ENCODE measurements around the gene ALG13.
A peak's percentile ranks its signal among the peaks of the same experiment; 100 is the strongest.
"Not testable (repeated sequence)": the region's sequence is repeated elsewhere in the genome, so short reads cannot be mapped to it uniquely, and the experiment has no call there.

Gene ALG13

DNA sequence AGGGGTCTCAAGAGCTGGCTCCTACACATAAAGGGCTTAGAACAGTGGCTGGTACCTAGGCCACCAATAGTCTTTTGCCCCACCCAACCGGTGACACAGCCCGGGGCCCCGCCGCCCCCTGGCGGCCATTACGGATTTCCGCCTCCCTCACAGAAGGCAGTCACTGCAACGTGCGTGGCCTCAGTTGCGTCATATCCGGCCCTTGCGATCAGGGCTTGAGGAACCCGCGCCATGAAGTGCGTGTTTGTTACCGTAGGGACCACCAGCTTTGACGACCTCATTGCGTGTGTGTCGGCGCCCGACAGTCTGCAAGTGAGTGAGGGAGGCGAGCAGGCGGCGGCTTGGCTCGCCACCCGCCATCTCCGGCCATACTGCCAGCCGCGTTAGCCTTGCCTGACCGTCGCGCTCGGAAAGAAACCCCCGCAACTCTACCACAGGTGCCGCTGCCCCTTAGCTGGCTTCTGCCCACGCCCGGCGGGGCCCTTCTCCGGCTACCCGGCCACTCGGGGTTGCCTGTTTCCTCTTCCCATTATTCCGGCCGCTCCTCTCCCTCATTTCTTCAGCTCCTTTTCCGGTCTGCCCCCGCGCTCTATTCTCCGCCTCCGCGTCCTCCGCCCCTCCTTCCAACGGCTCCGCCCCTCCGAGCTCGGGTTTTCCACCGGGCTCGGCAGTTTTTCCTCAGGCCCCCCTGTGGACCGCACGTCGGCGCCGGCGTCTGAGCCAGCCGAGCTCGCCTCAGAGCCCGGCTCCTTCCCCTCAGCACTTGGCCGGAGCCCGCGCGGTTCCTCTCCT lies at the start of gene ALG13:
Gene ALG13 (plus strand): TSS at position 183 of the 792 bp plus-strand sequence. CDS start 49 bp downstream, at position 232.
- DNase-seq: peak; percentile 1 to 86 (median 68)

DNA sequence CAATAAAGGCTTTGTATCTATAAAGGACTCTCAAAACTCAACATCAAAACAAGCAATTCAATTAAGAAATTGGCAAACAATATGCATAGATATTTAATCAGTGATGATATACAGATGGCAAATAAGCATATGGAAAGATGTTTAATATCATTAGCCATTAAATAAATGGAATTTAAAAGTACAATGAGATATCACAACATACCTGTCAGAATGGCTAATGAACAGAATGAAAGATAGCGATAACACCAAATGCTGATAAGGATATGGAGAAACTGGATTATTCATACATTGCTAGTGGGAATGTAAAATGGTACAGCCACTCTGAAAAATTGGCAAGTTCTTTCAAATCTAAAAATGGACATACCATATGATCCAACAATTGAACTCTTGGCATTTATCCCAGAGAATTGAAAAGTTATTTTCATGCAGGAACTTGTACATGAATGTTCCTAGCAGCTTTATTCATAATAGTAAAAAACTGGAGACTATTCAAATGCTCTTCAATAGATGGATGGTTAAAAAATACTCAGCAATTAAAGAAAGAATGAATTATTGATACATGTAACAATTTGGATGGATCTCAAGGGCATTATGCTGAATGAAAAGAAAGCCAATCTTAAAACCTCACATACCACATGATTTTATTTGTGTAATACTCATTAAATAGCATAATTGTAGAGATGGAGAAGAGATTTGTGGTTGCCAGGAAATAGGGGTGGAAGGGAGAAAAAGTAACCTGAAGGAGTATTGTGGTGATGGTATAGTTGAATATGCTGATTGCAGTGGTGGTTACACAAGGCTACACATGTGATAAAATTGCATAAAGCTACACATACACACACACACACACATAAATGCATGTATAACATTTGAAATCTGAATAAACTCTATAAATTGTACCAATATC lies 45.9 kb upstream of the ALG13 start:
- DNase-seq: no peak

DNA sequence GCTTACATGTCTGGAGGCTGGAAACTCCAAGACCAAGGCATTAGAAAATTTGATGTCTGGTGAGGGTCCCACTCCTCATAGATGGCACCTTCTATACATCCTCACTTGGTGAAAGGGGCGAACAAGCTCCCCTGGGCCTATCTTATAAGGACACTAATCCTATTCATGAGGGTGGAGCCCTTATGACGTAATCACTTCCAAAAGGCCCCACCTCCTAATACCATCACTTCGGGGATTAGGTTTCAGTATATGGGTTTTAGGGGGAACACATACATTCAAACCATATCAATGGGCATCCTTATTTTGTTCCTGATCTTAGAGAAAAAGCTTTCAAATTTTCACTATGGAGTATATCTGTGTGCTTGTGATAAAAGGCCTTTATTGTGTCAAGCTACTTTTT lies 39.0 kb upstream of the ALG13 start:
- no peak for DNase-seq

DNA sequence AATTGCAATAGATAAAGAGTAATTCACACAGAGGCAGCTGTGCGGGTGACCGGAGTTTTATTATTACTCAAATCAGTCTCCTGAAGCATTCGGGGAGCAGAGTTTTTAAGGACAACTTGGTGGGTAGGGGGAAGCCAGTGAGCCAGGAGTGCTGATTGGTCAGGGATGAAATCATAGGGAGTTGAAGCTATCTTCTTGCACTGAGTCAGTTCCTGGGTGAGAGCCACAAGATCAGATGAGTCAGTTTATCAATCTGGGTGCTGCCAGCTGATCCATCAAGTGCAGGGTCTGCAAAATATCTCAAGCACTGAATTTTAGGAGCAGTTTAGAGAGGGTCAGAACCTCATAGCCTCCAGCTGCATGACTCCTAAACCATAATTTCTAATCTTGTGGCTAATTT lies 35.8 kb upstream of the ALG13 start:
- DNase-seq: not testable (repeated sequence)

DNA sequence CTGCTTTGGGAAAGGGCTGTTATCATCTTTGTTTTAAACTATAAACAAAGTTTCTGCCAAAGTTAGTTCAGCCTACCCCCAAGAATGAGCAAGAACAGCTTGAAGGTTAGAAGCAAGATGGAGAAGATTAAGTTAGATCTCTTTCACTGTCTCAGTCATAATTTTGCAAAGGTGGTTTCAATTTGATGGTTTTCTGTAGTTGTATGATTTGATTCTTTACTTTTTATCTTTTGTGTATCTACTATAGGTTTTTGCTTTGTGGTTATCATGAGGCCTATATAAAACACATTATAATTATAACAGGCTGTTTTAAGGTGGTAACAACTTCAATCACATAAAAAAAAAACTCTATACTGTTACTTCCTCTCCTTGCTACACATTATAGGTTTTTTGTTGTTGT lies 35.4 kb upstream of the ALG13 start:
- no peak for DNase-seq

DNA sequence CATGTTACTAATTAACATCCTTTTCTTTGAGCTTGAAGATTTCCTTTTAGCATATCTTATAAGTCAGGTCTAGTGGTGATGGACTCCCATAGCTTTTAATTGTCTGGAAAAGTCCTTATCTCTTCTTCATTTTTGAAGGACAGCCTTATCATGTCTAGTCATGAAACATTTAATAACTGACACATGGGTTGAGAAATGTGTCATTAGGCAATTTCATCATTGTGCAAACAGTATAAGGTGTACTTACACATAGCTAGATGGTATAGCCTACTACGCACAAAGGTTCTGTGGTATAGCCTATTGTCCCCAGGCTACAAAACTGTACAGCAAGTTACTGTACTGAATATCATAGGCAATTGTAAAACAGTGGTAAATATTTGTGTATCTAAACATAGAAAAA lies 34.5 kb upstream of the ALG13 start:
- no peak for DNase-seq

DNA sequence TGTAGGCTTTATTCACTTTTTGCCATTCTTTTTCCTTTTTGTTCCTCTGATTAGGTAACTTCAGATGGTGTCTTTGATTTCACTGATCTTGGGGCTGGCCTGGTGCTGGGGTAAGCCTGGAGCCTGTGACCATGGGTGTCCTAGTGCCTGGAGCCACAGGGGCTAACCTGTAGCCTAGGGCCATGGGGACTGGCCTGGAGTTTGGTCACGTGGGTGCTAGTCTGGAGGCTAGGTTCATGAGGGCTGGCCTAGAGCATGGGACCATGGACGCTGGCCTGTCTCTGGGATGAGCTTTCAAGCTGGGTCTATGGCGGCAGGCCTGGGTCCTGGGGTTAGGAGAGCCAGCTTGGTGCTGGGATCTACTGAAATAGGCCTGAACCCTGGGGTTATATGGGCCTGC lies 32.2 kb upstream of the ALG13 start:
- no peak for DNase-seq

DNA sequence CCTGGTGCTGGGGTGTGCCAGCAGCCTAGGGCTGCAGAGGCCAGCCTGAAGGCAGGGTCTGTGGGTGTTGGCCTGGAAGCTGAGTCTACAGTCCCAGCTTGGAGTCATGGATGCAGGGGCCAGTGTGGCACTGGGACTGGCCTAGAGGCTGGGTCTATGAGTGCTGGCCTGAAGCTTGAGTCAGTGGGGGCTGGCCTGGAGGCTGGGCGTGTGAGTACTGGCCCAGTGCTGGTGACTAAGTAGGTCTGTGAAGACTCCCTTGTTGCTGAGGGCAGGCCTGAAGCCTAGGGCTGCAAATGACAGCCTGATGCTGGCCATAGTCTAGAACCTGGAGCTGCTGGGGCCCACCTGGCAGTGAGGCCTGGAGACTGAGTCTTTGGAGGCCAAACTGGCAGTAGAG lies 31.3 kb upstream of the ALG13 start:
- DNase-seq: no peak

DNA sequence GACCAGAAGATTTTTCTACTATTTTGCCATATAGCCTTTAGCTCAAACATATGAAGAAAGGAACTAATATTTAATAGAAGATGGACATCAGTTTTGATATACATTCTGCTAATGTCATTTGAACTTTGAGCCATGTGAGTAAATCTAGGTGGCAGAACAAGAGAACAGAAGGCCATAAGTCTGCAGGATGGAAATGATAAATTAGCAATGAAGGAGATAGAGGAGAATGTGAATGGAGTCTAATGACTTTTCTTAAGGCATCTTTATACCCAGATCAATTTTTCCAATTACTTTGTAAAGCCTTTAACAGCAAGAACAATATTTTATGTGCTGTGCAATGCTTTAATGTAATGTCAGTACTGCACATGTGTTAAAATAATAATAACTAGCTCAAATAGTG lies 30.1 kb upstream of the ALG13 start:
- no peak for DNase-seq

DNA sequence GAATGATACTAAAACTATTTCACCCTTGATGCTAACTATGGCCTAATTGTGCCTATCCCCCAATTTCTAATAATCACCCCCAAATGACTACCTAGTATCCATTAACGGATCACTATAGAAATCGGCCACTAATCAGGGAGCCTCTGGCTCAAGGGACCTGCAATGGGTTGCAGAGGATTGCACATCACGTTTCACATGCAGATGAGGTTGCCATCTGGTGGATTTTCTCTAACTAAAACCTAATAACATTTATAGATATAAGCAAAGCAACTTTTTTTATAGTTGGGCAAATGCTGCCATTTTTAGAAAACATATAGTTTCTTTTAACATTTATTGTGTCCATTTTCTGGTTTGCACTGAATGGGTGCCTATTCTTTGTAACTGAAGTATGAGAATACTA lies 28.3 kb upstream of the ALG13 start:
- no peak for DNase-seq

DNA sequence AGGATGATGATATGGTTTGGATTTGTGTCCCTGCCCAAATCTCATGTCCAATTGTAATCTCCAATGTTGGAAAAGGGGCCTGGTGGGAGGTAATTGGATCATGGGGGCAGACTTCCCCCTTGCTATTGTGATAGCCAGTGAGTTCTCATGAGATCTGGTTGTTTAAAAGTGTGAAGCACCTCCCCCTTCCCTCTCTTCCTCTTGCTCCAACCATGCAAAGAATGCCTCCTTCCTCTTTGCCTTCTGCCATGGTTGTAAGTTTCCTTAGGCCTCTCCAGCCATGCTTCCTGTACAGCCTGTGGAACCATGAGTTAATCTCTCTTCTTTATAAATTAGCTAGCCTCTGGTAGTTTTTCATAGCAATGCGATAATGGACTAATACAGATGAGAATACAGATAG lies 19.7 kb upstream of the ALG13 start:
- no peak for DNase-seq

DNA sequence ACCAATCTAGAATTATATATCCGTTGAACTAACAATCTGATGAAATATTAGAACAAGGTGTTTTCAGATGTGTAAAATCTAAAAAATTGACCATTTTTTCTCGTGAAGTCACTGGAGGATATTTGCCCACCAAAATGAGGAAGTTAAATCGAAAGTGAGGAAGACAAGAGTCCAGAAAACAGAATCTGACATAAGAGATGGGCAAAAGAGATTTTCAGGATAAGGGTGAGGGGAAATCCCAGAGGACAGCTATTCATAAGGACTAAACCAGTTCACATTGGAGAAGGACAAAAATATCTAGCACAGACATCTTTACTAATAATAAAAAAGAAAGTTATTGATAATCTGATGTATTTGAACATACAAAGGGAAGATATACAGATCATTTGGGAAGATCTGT lies 18.7 kb upstream of the ALG13 start:
- DNase-seq: no peak

DNA sequence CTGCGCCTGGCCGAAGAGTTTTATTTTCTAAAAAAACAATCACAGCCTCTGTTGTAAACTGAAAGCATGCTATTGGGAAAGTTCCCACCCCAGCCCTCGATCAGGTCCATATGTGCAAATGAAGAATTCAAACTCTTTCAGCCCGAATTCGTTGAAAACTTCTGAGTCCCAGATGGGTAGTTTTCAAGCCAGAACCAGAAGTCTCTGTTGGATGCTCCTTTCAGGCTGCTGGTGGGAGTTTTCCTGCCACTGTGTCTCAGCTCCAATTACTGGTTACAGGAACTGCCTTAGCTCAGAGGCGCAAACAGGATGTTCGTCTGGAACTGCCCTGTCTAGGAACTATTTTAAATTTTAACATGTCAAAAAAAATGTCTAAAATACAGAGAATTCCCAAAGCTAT lies 9.3 kb upstream of the ALG13 start:
- DNase-seq: no peak

DNA sequence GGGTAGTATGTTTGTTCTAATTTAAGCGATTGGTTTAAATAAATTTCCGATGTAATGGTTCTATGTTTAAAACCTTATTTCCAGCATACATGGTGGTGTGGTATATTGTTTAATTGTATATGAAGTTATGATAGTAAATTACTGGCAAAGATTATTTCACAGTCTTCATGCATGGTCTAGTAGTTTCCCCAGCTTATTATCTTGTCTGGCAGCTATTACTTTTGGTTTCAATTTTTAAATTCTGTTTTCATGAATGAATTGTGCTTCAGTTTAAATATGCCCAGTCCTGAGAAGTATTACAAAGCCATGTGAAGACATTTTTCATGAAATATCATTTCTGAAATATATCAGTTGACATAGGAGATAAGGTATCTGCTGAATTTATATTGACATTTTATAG lies 6.3 kb downstream of the ALG13 start:
- no peak for DNase-seq

DNA sequence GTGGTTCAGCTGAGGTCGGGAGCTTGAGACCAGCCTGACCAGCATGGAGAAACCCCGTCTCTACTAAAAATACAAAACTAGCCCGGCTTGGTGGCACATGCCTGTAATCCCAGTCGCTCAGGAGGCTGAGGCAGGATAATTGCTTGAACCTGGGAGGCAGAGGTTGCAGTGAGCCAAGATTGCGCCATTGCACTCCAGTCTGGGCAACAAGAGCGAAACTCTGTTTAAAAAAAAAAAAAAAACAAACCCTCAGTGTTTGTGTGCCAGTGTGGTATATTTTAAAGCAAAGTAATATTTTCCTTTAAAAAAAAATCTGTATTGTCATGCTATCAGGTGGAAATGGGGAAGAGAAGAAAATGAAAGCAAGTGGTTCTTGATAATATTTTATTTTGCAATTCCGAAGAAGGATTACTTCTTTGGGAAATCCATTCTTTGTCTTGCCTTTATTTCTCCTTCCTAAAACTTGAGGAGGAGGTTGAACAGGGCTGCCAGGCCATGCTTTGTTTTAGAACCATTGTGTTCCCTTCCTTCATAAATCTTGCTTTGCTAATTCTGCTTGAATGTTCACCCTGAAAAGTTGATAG lies 14.4 kb downstream of the ALG13 start:
- DNase-seq: no peak

DNA sequence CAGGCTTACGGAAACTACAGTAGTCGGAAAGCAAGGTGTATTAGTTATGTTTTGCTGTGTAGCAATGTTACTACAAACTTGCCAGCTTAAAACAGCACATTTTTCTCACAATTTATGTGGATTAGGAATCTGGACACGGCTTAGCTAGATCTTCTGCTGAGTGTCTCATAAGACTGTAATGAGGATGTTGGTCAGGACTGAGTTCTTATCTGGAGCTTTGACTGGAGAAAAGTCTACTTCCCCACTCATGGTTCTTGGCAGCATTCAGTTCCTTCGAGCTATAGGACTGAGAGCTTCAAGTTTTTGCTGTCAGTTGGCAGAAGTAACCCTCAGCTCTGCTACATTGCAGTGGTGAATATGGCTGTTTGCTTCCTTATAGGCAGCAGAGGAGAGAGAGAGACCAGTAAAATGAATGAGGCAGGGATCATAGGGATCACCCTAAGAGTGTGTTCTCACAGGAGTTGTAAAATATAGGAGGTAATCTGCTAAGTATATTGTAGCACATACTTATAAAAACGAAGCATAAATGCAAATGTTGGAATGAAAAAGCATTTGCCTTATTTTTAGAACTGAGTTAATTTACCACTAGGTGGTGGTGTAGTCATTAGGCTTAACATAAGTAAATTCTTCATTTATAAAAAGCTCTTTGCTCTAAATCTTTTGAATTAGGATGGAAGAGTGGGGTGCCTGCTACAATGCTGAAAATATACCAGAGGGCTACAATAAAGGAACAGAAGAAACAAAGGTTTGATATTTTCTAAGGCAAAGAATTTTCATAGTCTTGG lies 38.6 kb downstream of the ALG13 start:
- DNase-seq: no peak

DNA sequence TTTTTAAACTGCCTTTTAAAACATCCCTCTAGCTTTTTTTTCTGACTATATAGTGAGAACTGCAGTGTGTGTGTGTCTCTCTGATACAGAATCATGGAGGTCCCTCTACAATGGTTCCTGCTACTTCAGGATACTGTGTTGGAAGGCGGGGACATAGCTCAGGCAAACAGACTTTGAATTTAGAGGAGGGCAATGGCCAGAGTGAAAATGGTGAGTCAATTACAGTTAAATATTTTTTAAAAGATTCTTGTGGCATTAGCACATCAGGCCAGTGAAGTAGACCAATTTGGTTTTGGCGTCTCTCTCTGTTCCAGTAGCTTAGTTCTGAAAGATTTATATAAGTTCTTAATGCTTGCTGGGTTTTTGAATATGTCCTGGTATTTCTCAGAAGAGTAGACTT lies 47.1 kb downstream of the ALG13 start:
- no peak for DNase-seq

DNA sequence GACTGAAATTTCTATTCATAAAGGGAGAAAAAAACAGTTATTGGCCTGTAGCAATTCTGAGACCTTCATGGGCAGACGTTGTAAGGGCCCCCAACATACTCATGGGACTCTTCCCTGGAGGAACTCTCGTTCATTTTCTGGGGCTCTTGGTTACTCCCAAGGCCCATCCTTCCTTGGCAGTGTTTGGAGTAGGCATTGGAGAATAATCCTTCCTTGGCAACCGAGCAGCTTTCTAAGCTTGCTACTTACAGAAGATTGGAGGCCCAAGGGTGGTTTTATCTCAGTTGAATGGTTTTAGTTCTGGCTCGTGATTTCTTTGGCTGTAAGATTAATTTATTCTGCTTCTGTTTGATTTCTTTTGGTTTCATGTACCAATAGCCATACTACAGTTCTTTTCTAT lies 50.4 kb downstream of the ALG13 start:
- no peak for DNase-seq

DNA sequence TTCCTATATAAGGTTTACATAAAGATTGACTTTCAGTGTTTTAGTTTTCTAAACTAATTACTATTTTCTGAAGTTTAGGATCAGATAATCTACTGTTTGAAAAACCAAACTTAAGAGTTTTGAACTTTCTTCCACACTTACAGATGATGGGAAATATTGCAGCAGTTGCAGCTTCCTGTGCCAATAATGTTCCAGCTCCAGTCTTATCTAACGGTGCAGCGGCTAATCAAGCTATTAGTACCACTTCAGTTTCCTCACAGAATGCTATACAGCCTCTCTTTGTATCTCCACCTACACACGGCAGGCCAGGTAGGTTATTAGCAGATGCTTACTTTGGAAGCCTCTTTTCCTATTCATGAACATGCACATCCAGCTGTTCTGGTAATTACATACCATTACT lies 55.6 kb downstream of the ALG13 start:
- no peak for DNase-seq

DNA sequence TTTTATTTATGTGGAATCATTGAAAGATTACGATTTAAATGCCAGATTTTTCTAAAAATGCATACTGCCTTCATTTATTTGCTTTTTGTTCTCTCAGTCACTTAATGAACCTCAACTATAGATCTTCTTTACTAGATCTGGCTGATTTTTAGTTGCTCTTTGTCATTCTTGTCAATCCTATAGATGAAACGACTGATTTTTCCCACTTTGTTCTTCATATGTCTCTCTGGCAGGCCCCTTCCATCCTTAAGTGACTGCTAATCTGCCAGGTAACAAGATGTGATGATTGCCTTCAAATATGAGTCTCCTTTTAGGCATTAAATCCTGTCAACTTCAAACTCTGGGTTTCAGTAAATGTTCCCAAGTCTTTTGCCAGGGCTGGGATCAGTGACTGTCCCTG lies 61.0 kb downstream of the ALG13 start:
- DNase-seq: no peak

DNA sequence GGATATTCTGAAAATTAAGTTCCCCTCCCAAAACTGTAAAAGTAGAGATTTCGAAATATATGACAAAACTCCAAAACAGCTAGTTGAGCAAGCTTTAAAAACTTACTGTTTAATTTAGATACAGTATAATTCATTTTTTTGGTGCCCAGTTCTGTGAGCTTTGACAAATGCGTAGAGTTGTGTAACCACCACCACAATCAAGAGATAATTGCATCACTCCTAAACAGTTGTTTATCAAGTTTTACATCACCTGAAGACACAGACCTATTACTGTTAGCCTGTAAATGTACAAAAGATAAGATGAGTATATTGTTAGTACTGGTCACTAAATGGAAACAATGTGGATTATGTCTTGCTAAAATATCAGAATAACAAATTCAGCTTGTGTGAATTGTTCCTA lies 62.3 kb downstream of the ALG13 start:
- DNase-seq: no peak

DNA sequence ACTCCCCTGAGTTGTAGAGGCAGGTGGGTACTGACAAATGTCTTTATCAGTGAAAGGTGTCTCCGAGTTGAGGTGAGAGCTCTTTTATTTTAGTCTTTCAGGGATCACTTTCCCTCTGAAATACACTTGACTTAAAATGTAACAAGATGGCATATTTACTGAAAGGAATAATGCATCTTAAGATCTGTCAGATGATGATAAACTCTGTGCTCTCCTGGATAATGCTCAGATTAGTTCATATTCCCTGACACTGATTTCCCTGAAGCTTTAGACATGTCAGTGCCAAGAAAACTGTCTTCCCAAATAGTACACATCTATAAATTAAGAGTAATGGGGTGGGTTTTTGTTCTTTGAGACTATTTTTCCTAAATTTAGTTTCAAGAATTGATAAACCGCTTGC lies 75.5 kb downstream of the ALG13 start:
- no peak for DNase-seq

Data from amygdala (tissue), 56 donors.